HL-60/S4 treated with phorbol 12-myristate 13-acetate at 8.2 ng/mL for 4 days and 3 days (cell line): Measurements from ENCODE around the gene UBE2V1.
"Not testable (repeated sequence)": the region's sequence is repeated elsewhere in the genome, so short reads cannot be mapped to it uniquely, and the experiment has no call there.

Experiments
- in situ Hi-C: fragments of 300-500 bp; cut with MboI; formaldehyde crosslinking; loops from 2 replicates; pipeline ENCODE4 v1.15.0; 2022; ENCODE audit warnings: low sequenced_read_pairs

The UBE2V1 gene

GRCh38 chr20:50115591-50116367 lies 2.8 kb upstream of the UBE2V1 start:
- in situ Hi-C loops = no loop called here

- in situ Hi-C loops = no loop called here
Measured at GRCh38 chr20:50115041-50115512, 2.1 kb upstream of the UBE2V1 start.

- in situ Hi-C loops = no loop called here
Measured at GRCh38 chr20:50113420-50114224, 672 bp upstream of the UBE2V1 start.

- in situ Hi-C loops = no loop called here
Measured at GRCh38 chr20:50111829-50112495, 988 bp downstream of the UBE2V1 start.

GRCh38 chr20:50111120-50111828 lies 1.7 kb downstream of the UBE2V1 start:
- in situ Hi-C loops = no loop called here

GRCh38 chr20:50110141-50111047 lies 2.6 kb downstream of the UBE2V1 start:
- in situ Hi-C loops = no loop called here

GRCh38 chr20:50108556-50109235 lies 4.3 kb downstream of the UBE2V1 start:
- in situ Hi-C loops = no loop called here

GRCh38 chr20:50107796-50108331 lies 5.1 kb downstream of the UBE2V1 start:
- in situ Hi-C loops = no loop called here

GRCh38 chr20:50107086-50107660 lies 5.8 kb downstream of the UBE2V1 start:
- in situ Hi-C loops = no loop called here

- in situ Hi-C loops = not testable (repeated sequence)
Measured at GRCh38 chr20:50106669-50107068, 6.3 kb downstream of the UBE2V1 start.

GRCh38 chr20:50103464-50104107 lies 9.4 kb downstream of the UBE2V1 start:
- in situ Hi-C loops = not testable (repeated sequence)

GRCh38 chr20:50102551-50102950 lies 10.4 kb downstream of the UBE2V1 start:
- in situ Hi-C loops = not testable (repeated sequence)

GRCh38 chr20:50101887-50102286 lies 11.1 kb downstream of the UBE2V1 start:
- in situ Hi-C loops = no loop called here

GRCh38 chr20:50101281-50101680 lies 11.7 kb downstream of the UBE2V1 start:
- in situ Hi-C loops = no loop called here

- in situ Hi-C loops = no loop called here
Measured at GRCh38 chr20:50100552-50100951, 12.4 kb downstream of the UBE2V1 start.

- in situ Hi-C loops = no loop called here
Measured at GRCh38 chr20:50099565-50099991, 13.4 kb downstream of the UBE2V1 start.

GRCh38 chr20:50099113-50099512 lies 13.8 kb downstream of the UBE2V1 start:
- in situ Hi-C loops = no loop called here

GRCh38 chr20:50098259-50098658 lies 14.7 kb downstream of the UBE2V1 start:
- in situ Hi-C loops = no loop called here
